Measurements from ENCODE around the gene TTC33. TPM values are rescaled to one million over a fixed set of nuclear protein-coding genes. Genes with fewer than 3 reads are reported as not detected.
"Not testable (repeated sequence)": the region's sequence is repeated elsewhere in the genome, so short reads cannot be mapped to it uniquely, and the experiment has no call there.

Gene TTC33
- total RNA-seq, 1 donor from 2014 or later, result 20.1 TPM

- no peak for TF ChIP-seq CTCF (IDR thresholded peaks at IDR 0.05; ENCODE audit: unreplicated experiment)
- no peak overlapping the region for H3K4me3 Mint-ChIP-seq
- H3K36me3 Mint-ChIP-seq, result no peaks in the 10 kb centered on the region
- no peaks in the 10 kb centered on the region for H3K27me3 Mint-ChIP-seq (ENCODE audit: low read depth)
- no peak overlapping the region for H3K27ac Mint-ChIP-seq
- DNase-seq (ENCODE audit: low spot score in 2 of 2, unreplicated experiment in 2 of 2), result no peak
- H3K9me3 Mint-ChIP-seq, result peaks cover 6% of the 10 kb centered on the region
- peaks cover 7% of the 10 kb centered on the region for H3K4me1 Mint-ChIP-seq
Observed at GRCh38 chr5:40651201-40651600, 104.6 kb downstream of the TTC33 start.

DNA sequence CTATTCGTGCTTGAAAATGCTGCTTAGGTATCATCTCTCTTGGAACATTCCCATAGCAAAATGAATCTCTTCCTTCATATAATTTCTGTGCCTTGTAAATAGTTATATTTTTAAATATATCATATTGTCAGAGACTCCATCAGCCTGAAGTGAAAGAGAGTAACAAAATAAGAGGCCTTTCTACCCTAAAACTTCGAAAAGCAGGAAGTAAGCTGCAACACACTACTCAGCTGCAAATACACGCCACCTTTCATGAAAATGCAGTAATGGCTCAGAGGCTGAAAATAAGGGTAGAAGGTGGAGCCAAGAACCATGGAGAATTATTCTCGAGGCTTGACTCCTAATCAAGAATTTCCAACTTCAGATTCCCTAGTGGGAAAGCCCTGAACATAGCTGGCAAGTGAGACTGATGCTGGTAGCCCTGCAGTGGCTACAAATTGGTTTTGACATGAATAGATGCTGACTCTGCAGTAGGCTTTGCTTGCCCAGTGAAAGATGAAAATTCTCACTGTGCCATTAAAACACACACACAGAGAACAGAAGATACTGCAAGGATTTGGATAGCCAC is 106.2 kb downstream of the TTC33 start:
- no peak for TF ChIP-seq CTCF (IDR thresholded peaks at IDR 0.05; ENCODE audit: unreplicated experiment)
- Mint-ChIP-seq H3K4me3 (no peak overlapping the region), H3K27ac (no peak overlapping the region), H3K36me3 (no peaks in the 10 kb centered on the region), H3K27me3 (ENCODE audit: low read depth) (no peaks in the 10 kb centered on the region), H3K9me3 (peaks cover 10% of the 10 kb centered on the region), H3K4me1 (peaks cover 10% of the 10 kb centered on the region)
- DNase-seq (ENCODE audit: low spot score in 2 of 2, unreplicated experiment in 2 of 2), result no peak

DNA sequence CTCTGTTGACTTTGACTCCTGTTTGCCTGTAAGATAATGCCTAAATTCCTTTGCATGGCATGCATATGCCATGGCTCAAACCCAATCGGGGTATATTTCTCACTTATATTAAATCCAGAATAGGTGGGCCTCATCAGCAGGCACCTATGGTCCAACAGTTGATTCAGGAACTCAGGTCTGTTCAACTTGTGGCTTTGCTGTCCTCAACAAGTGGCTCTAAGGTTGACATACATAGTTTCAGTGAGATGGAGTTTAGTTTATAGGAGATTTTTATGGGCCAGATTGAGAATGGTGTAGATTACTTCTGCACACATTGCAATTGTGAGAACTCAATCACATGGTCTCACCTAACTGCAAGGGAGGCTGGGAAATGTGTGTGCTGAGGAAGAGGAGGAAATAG is 107.6 kb downstream of the TTC33 start:
- Mint-ChIP-seq H3K4me3 (no peak overlapping the region), H3K27ac (no peak overlapping the region), H3K9me3 (peaks cover 10% of the 10 kb centered on the region), H3K4me1 (peaks cover 5% of the 10 kb centered on the region), H3K27me3 (ENCODE audit: low read depth) (no peaks in the 10 kb centered on the region), H3K36me3 (no peaks in the 10 kb centered on the region)
- TF ChIP-seq CTCF (IDR thresholded peaks at IDR 0.05; ENCODE audit: unreplicated experiment), result no peak
- DNase-seq (ENCODE audit: low spot score in 2 of 2, unreplicated experiment in 2 of 2), result no peak

DNA sequence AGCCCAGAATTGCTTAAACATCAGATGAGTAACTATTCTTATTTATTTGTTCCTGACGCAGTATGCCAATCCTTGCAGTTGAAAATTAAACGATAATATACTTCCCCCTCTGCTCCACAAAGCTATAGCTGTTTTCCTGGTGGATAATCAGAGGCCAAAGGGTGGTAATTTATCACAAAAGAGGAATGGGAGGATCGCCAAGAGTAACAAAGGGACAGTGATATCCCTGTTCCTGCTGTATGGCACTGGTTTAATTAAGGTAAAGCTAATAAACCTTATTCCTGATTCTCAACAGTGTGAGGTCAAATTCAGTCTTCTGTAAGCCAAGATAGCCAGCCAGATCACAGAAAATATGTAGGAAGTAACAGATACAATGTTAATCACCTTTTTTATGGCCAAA is 109.5 kb downstream of the TTC33 start:
- Mint-ChIP-seq H3K27ac (no peak overlapping the region), H3K9me3 (peaks cover 15% of the 10 kb centered on the region), H3K4me1 (peaks cover 5% of the 10 kb centered on the region), H3K27me3 (ENCODE audit: low read depth) (no peaks in the 10 kb centered on the region), H3K36me3 (no peaks in the 10 kb centered on the region), H3K4me3 (no peak overlapping the region)
- no peak for TF ChIP-seq CTCF (IDR thresholded peaks at IDR 0.05; ENCODE audit: unreplicated experiment)
- no peak for DNase-seq (ENCODE audit: low spot score in 2 of 2, unreplicated experiment in 2 of 2)

GRCh38 chr5:40639531-40639930 is 116.2 kb downstream of the TTC33 start:
- H3K27ac Mint-ChIP-seq; H3K27me3 Mint-ChIP-seq (ENCODE audit: low read depth); H3K4me1 Mint-ChIP-seq: not testable (repeated sequence)

DNA sequence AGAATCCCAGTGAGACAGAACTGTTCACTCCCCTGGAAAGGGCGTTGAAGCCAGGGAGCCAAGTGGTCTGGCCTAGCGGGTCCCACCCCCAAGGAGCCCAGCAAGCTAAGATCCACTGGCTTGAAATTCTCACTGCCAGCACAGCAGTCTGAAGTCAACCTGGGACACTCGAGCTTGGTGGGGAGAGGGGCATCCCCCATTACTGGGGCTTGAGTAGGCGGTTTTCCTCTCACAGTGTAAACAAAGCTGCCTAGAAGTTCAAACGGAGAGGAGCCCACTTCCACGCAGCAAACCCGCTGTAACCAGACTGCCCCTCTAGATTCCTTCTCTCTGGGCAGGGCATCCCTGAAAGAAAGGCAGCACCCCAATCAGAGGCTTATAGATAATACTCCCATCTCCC is 121.2 kb downstream of the TTC33 start:
- Mint-ChIP-seq H3K27me3 (ENCODE audit: low read depth) (no peaks in the 10 kb centered on the region), H3K36me3 (peaks cover 13% of the 10 kb centered on the region), H3K27ac (no peak overlapping the region), H3K4me1 (no peaks in the 10 kb centered on the region), H3K4me3 (no peak overlapping the region), H3K9me3 (peaks cover 43% of the 10 kb centered on the region)
- TF ChIP-seq CTCF (IDR thresholded peaks at IDR 0.05; ENCODE audit: unreplicated experiment), result no peak
- DNase-seq (ENCODE audit: low spot score in 2 of 2, unreplicated experiment in 2 of 2), result no peak

More at GRCh38 chr5:40639531-40639930, 116.2 kb downstream of the TTC33 start:
- not testable (repeated sequence) for H3K4me3 Mint-ChIP-seq; DNase-seq (ENCODE audit: low spot score in 2 of 2, unreplicated experiment in 2 of 2)
- peaks cover 13% of the 10 kb centered on the region for H3K36me3 Mint-ChIP-seq
- peaks cover 56% of the 10 kb centered on the region for H3K9me3 Mint-ChIP-seq
